H1 (cell line): Measurements from ENCODE around the gene GRIK2. TPM values are rescaled to one million over a fixed set of nuclear protein-coding genes. Genes with fewer than 3 reads are reported as not detected.
A peak's percentile ranks its signal among the peaks of the same experiment; 100 is the strongest.

Source experiments
- CTCF ChIA-PET: fragments of 300-600 bp; sonication (Branson Sonifier 250); formaldehyde crosslinking; loops from one replicate; lab custom pipeline; 2021; ENCODE audit not compliant: partially characterized antibody; lab: Charles Lee
- POLR2A ChIA-PET: fragments of 300-600 bp; sonication (Branson Sonifier 250); formaldehyde crosslinking; loops from one replicate; lab custom pipeline; 2021; ENCODE audit warnings: inconsistent platforms; ENCODE audit not compliant: partially characterized antibody; lab: Charles Lee
- DNase-seq, 2 experiments: peaks; one replicate each; pipeline versions ENCODE4 v3.0.0 to v3.0.0-alpha.2; 2010 to 2022; ENCODE audit warnings: low spot score in 2 of 2, low read depth in 1 of 2, mixed read lengths in 1 of 2
- FAIRE-seq: peaks from 2 replicates; lab custom pipeline; 2011; peaks lifted over from hg19 to GRCh38; lab: Jason Lieb, UNC
- H2AFZ ChIP-seq: 2 replicates; pipeline ENCODE4 v1.8.1; 2012; ENCODE audit warnings: low read length, inconsistent platforms
- H2AK5ac ChIP-seq: 2 replicates; pipeline ENCODE4 v1.6.1; 2013; ENCODE audit warnings: low read depth, low read length
- H2BK120ac ChIP-seq: replicated peaks from 2 replicates; pipeline ENCODE3; 2013; ENCODE audit warnings: low read depth, low read length, inconsistent platforms
- H2BK12ac ChIP-seq: 2 replicates; pipeline ENCODE4 v1.6.1; 2013; ENCODE audit warnings: low read depth, low read length
- H2BK15ac ChIP-seq: 2 replicates; pipeline ENCODE4 v1.6.1; 2013; ENCODE audit warnings: low read length
- H2BK20ac ChIP-seq: 2 replicates; pipeline ENCODE4 v1.6.1; 2013; ENCODE audit warnings: low read length
- H2BK5ac ChIP-seq: 2 replicates; pipeline ENCODE4 v1.6.1; 2013; ENCODE audit warnings: low read depth, low read length
- H3K14ac ChIP-seq: 2 replicates; pipeline ENCODE4 v1.6.1; 2013; ENCODE audit warnings: inconsistent platforms; ENCODE audit not compliant: insufficient read length
- H3K18ac ChIP-seq: 2 replicates; pipeline ENCODE4 v1.6.1; 2013; ENCODE audit warnings: low read length; ENCODE audit errors: extremely low read depth
- H3K23ac ChIP-seq: 2 replicates; pipeline ENCODE4 v1.6.1; 2013; ENCODE audit warnings: inconsistent platforms; ENCODE audit not compliant: insufficient read length
- H3K23me2 ChIP-seq: 2 replicates; pipeline ENCODE4 v1.6.1; 2013; ENCODE audit warnings: low read depth, low read length
- H3K27ac ChIP-seq: 2 replicates; pipeline ENCODE4 v1.6.1; 2011; ENCODE audit warnings: low read depth, low read length, inconsistent platforms
- H3K27me3 ChIP-seq, 4 experiments: replicated peaks in 1 of 4; 1 replicate in 1 of 4; 2 replicates in 3 of 4; pipeline versions ENCODE4 v1.6.1 to v1.8.1; 2011 to 2013; ENCODE audit warnings: low read length in 3 of 4, mild to moderate bottlenecking in 3 of 4, inconsistent platforms in 2 of 4, mixed read lengths in 2 of 4, moderate library complexity in 1 of 4; ENCODE audit not compliant: control insufficient read depth in 3 of 4, insufficient read depth in 3 of 4; ENCODE audit errors: extremely low read depth in 1 of 4
- H3K36me3 ChIP-seq, 4 experiments: 2 replicates each; pipeline versions ENCODE4 v1.6.1 to v1.8.1; 2011 to 2013; ENCODE audit warnings: mild to moderate bottlenecking in 4 of 4, low read length in 3 of 4, moderate library complexity in 2 of 4, control low read depth in 1 of 4, inconsistent platforms in 1 of 4; ENCODE audit not compliant: insufficient read depth in 4 of 4, control insufficient read depth in 2 of 4
- H3K4ac ChIP-seq: replicated peaks from 2 replicates; pipeline ENCODE3; 2013; ENCODE audit warnings: low read length, low read depth, mixed read lengths, inconsistent platforms; ENCODE audit not compliant: insufficient read length
- H3K4me1 ChIP-seq, 4 experiments: replicated peaks in 1 of 4; 1 replicate in 1 of 4; 2 replicates in 3 of 4; pipeline versions ENCODE4 v1.6.1 to v1.8.1; 2011 to 2013; ENCODE audit warnings: low read length in 3 of 4, inconsistent platforms in 2 of 4, mixed read lengths in 1 of 4; ENCODE audit not compliant: insufficient read depth in 4 of 4, control insufficient read depth in 3 of 4
- H3K4me2 ChIP-seq, 2 experiments: 2 replicates each; pipeline versions ENCODE4 v1.6.1 to v1.8.1; 2011 to 2013; ENCODE audit warnings: low read depth in 2 of 2, low read length in 2 of 2, control low read depth in 1 of 2, inconsistent platforms in 1 of 2, mild to moderate bottlenecking in 1 of 2; ENCODE audit not compliant: insufficient read depth in 1 of 2
- H3K4me3 ChIP-seq, 4 experiments: fragments of 200-600, 300-600 bp in 1 of 4; sonication (generic), shearing (Covaris generic), sonication (Bioruptor Twin) in 1 of 4; 2 replicates each; pipeline versions ENCODE4 v1.5.1 to v1.8.1; 2011 to 2016; ENCODE audit warnings: low read length in 4 of 4, low read depth in 3 of 4, control low read depth in 2 of 4, inconsistent platforms in 2 of 4, mild to moderate bottlenecking in 2 of 4, mixed read lengths in 1 of 4, moderate library complexity in 1 of 4; ENCODE audit not compliant: insufficient read depth in 2 of 4; ENCODE audit errors: extremely low read depth in 1 of 4
- H3K56ac ChIP-seq: replicated peaks from 2 replicates; pipeline ENCODE3; 2013; ENCODE audit warnings: low read depth, mild to moderate bottlenecking, mixed read lengths, low read length, inconsistent platforms; ENCODE audit not compliant: insufficient read length
- H3K79me1 ChIP-seq: 2 replicates; pipeline ENCODE4 v1.6.1; 2013; ENCODE audit warnings: low read depth, low read length, control low read depth
- H3K79me2 ChIP-seq, 2 experiments: 2 replicates each; pipeline versions ENCODE4 v1.6.1 to v1.8.1; 2012 to 2013; ENCODE audit warnings: low read length in 2 of 2, mild to moderate bottlenecking in 2 of 2, inconsistent platforms in 1 of 2; ENCODE audit not compliant: insufficient read depth in 2 of 2, control insufficient read depth in 1 of 2
- H3K9ac ChIP-seq, 4 experiments: replicated peaks in 1 of 4; 1 replicate in 1 of 4; 2 replicates in 3 of 4; pipeline versions ENCODE4 v1.6.1 to v1.8.1; 2011 to 2013; ENCODE audit warnings: low read depth in 3 of 4, low read length in 3 of 4, control low read depth in 2 of 4, mild to moderate bottlenecking in 2 of 4, moderate library complexity in 2 of 4, inconsistent platforms in 1 of 4; ENCODE audit errors: extremely low read depth in 1 of 4
- H3K9me3 ChIP-seq, 2 experiments: 2 replicates each; pipeline versions ENCODE4 v1.6.1 to v1.8.1; 2012 to 2013; ENCODE audit warnings: mild to moderate bottlenecking in 2 of 2, moderate library complexity in 2 of 2, control low read depth in 1 of 2, inconsistent platforms in 1 of 2, low read depth in 1 of 2, low read length in 1 of 2, mixed read lengths in 1 of 2; ENCODE audit not compliant: insufficient read depth in 2 of 2
- H4K20me1 ChIP-seq, 2 experiments: replicated peaks in 1 of 2; 2 replicates each; pipeline versions ENCODE3 to v1.8.1; 2011 to 2013; ENCODE audit warnings: inconsistent platforms in 2 of 2, low read length in 2 of 2, mild to moderate bottlenecking in 1 of 2; ENCODE audit not compliant: insufficient read depth in 2 of 2, control insufficient read depth in 1 of 2
- H4K5ac ChIP-seq: 2 replicates; pipeline ENCODE4 v1.6.1; 2013; ENCODE audit warnings: low read length, low read depth, mixed read lengths, inconsistent platforms; ENCODE audit not compliant: insufficient read length
- H4K8ac ChIP-seq: 2 replicates; pipeline ENCODE4 v1.8.0; 2013; ENCODE audit warnings: mild to moderate bottlenecking, moderate library complexity, low read length, inconsistent platforms; ENCODE audit not compliant: insufficient read depth; ENCODE audit errors: extremely low read depth
- H4K91ac ChIP-seq: replicated peaks from 2 replicates; pipeline ENCODE3; 2013; ENCODE audit warnings: low read length, mixed read lengths, inconsistent platforms; ENCODE audit not compliant: insufficient read length
- CREB1 ChIP-seq: IDR thresholded peaks from 2 replicates; pipeline ENCODE4 v1.6.1; 2012; ENCODE audit warnings: inconsistent platforms
- CTBP2 ChIP-seq: IDR thresholded peaks from 2 replicates; pipeline ENCODE4 v1.7.0; 2011; ENCODE audit warnings: borderline replicate concordance, mild to moderate bottlenecking, moderate library complexity, mixed read lengths, low read length; ENCODE audit not compliant: insufficient read depth, insufficient read length
- CTCF ChIP-seq, 3 experiments: IDR thresholded peaks; 1 replicate in 2 of 3; 2 replicates in 1 of 3; pipeline versions ENCODE4 v1.5.1 to v1.6.1; 2011; ENCODE audit warnings: low read length in 3 of 3, mild to moderate bottlenecking in 3 of 3, inconsistent platforms in 2 of 3, low read depth in 1 of 3, moderate library complexity in 1 of 3; ENCODE audit not compliant: insufficient read depth in 1 of 3; ENCODE audit errors: control extremely low read depth in 1 of 3
- KDM4A ChIP-seq: IDR thresholded peaks from one replicate; pipeline ENCODE4 v1.7.1; 2012; ENCODE audit warnings: low read depth, mild to moderate bottlenecking, moderate library complexity, low read length, inconsistent platforms; ENCODE audit not compliant: severe bottlenecking
- KDM5A ChIP-seq: fragments of 200-600 bp; IDR thresholded peaks from 2 replicates; pipeline ENCODE4 v1.7.1; 2012; ENCODE audit warnings: mild to moderate bottlenecking, low read length, inconsistent platforms, mixed read lengths
- MAX ChIP-seq: IDR thresholded peaks from 2 replicates; pipeline ENCODE4 v1.6.1; 2012; ENCODE audit warnings: inconsistent platforms
- POLR2AphosphoS5 ChIP-seq: IDR thresholded peaks from 2 replicates; pipeline ENCODE4 v1.6.1; 2011; ENCODE audit warnings: low read depth, low read length
- RAD21 ChIP-seq, 2 experiments: IDR thresholded peaks in 1 of 2; conservative IDR thresholded peaks in 1 of 2; 2 replicates each; pipeline ENCODE4 v1.6.1; 2011; ENCODE audit warnings: low read depth in 2 of 2, low read length in 2 of 2, improper control_type of control experiment in 1 of 2, inconsistent platforms in 1 of 2, mild to moderate bottlenecking in 1 of 2, moderate library complexity in 1 of 2
- SAP30 ChIP-seq: fragments of 300-600 bp; sonication (generic); IDR thresholded peaks from 2 replicates; pipeline ENCODE4 v1.7.1; 2012; ENCODE audit warnings: low read length, moderate library complexity, mild to moderate bottlenecking, inconsistent platforms; ENCODE audit not compliant: insufficient read depth, insufficient replicate concordance
- TAF7 ChIP-seq: optimal IDR thresholded peaks from 2 replicates; pipeline ENCODE3; 2011; ENCODE audit warnings: low read depth, mild to moderate bottlenecking, inconsistent platforms, low read length, moderate library complexity, borderline replicate concordance
- TBP ChIP-seq: IDR thresholded peaks from 2 replicates; pipeline ENCODE4 v1.6.1; 2011; ENCODE audit warnings: low read depth, low read length, improper control_type of control experiment
- WGBS, 2 experiments: shearing (Covaris generic) in 1 of 2; methylation state at CpG; one replicate each; pipeline versions ENCODE4 v1.1.6 to v1.1.7; 2013 to 2015; ENCODE audit warnings: low lambda C conversion rate in 2 of 2, mixed read lengths in 2 of 2, inconsistent platforms in 1 of 2, low coverage in 1 of 2, missing lambda C conversion rate in 1 of 2; ENCODE audit not compliant: insufficient replicate concordance in 2 of 2, insufficient coverage in 1 of 2, insufficient read length in 1 of 2; ENCODE audit errors: extremely low coverage in 1 of 2, missing lambda C conversion rate in 1 of 2; 5-methylcytosine and 5-hydroxymethylcytosine counted together
- polyA plus RNA-seq, 7 experiments: library from polyadenylated mRNA; depleted of rRNA in 3 of 7; stranded (reverse) in 5 of 7; unstranded in 2 of 7; fragments of >200 nt in 5 of 7; fragments of 200-250 nt in 2 of 7; gene quantifications; 1 replicate in 5 of 7; 2 replicates in 1 of 7; 4 replicates in 1 of 7; pipeline versions ENCODE4 v1.2.1 to v1.2.3, GENCODE V29; 2011 to 2013; ENCODE audit warnings: missing spikeins in 2 of 7, mixed read lengths in 2 of 7
- total RNA-seq: library from RNA; stranded (reverse); fragmentation: NEBNext Ultra II Directional; extraction: Animal tissue kit (Norgen Biotek cat#: 25700); gene quantifications from 2 replicates; pipeline ENCODE4 v1.2.1, GENCODE V29; 2021

Gene GRIK2
- total and polyA plus RNA-seq, 2 of the 8 experiments (the other 6 are each of a cell fraction or from before 2014, with no cell fraction given), result 1.8 to 2.2 TPM

GRCh38 chr6:101961357-101961756 lies 567.8 kb downstream of the GRIK2 start:
- H3K9ac ChIP-seq, result no peak overlapping the region
- no peaks in the 10 kb centered on the region for H3K27me3 ChIP-seq
- DNase-seq, result no peak
- no peak overlapping the region for H2AK5ac ChIP-seq
- no peak for FAIRE-seq
- H2BK20ac ChIP-seq, result no peak overlapping the region
- H3K79me2 ChIP-seq, result no peaks in the 10 kb centered on the region
- 91% methylated on average over 8 of the region's 8 CpGs; no CpG with 5 or more reads in 1 of the 2 experiments for WGBS, 2 experiments
- no peaks in the 10 kb centered on the region for H4K20me1 ChIP-seq
- no peak overlapping the region for H3K23ac ChIP-seq
- H2BK12ac ChIP-seq, result no peak overlapping the region
- H3K79me1 ChIP-seq, result no peaks in the 10 kb centered on the region
- no peaks in the 10 kb centered on the region for H3K36me3 ChIP-seq
- ChIA-PET POLR2A (no interaction called here), CTCF (interaction anchor here (0.9 to 1.7 kb wide), 3 partner anchors 9 to 563 kb away, joined by 3 to 6 read pairs (median 3); no protein-coding TSS in a partner anchor)
- no peaks in the 10 kb centered on the region for H3K4me1 ChIP-seq
- H3K56ac ChIP-seq, result no peak overlapping the region
- H3K18ac ChIP-seq, result no peak overlapping the region
- H4K91ac ChIP-seq, result no peak overlapping the region
- no peak overlapping the region for H4K8ac ChIP-seq
- no peak overlapping the region for H3K14ac ChIP-seq
- no peaks in the 10 kb centered on the region for H3K9me3 ChIP-seq
- no peak overlapping the region for H3K4ac ChIP-seq
- H3K27ac ChIP-seq, result no peak overlapping the region
- H2BK5ac ChIP-seq, result no peak overlapping the region
- no peak overlapping the region for H4K5ac ChIP-seq
- H2AFZ ChIP-seq, result no peak overlapping the region
- H3K4me3 ChIP-seq, result no peak overlapping the region
- H3K4me2 ChIP-seq, result no peak overlapping the region
- no peak overlapping the region for H2BK15ac ChIP-seq
- H2BK120ac ChIP-seq, result no peak overlapping the region
- no peaks in the 10 kb centered on the region for H3K23me2 ChIP-seq
- TF ChIP-seq MAX, result no peak
- TF ChIP-seq TBP, result no peak
- TF ChIP-seq CREB1, result no peak
- peak; percentile 39 to 47; a peak in 3 of 4 replicates for TF ChIP-seq RAD21 (IDR thresholded peaks at IDR 0.05 in 1 of 2, conservative IDR thresholded peaks at IDR 0.05 in 1 of 2; ENCODE audit: low read depth in 2 of 2, low read length in 2 of 2)
- TF ChIP-seq TAF7, result no peak
- no peak for TF ChIP-seq POLR2AphosphoS5
- no peak for TF ChIP-seq CTBP2
- TF ChIP-seq KDM5A, result no peak
- TF ChIP-seq CTCF (IDR thresholded peaks at IDR 0.05; ENCODE audit: control extremely low read depth in 1 of 3, insufficient read depth in 1 of 3, low read depth in 1 of 3, low read length in 3 of 3), result peak in 1 of 3 experiments; percentile 26; a peak in 1 of 4 replicates
- TF ChIP-seq KDM4A, result no peak
- TF ChIP-seq SAP30, result no peak
